Nephron progenitor cell (in vitro differentiated cells): ENCODE data around the gene MRPL23.

Source experiments
- DNase-seq: peaks from one replicate; pipeline ENCODE4 v3.0.0; 2021
- H3K27ac Mint-ChIP-seq: 2 replicates; pipeline ENCODE4 v1.8.0; 2021; ENCODE audit warnings: mild to moderate bottlenecking, moderate library complexity, mixed read lengths
- H3K27me3 Mint-ChIP-seq: 2 replicates; pipeline ENCODE4 v1.8.0; 2021; ENCODE audit warnings: mild to moderate bottlenecking, low read depth, mixed read lengths; ENCODE audit not compliant: poor library complexity
- H3K36me3 Mint-ChIP-seq: 2 replicates; pipeline ENCODE4 v1.8.0; 2021; ENCODE audit warnings: low read depth, mixed read lengths
- H3K4me1 Mint-ChIP-seq: 2 replicates; pipeline ENCODE4 v1.8.0; 2021; ENCODE audit warnings: mixed read lengths
- H3K4me3 Mint-ChIP-seq: 2 replicates; pipeline ENCODE4 v1.8.0; 2021; ENCODE audit warnings: mild to moderate bottlenecking, moderate library complexity, mixed read lengths
- H3K9me3 Mint-ChIP-seq: 2 replicates; pipeline ENCODE4 v1.8.0; 2021; ENCODE audit warnings: mild to moderate bottlenecking, moderate library complexity, mixed read lengths
- TF ChIP-seq, protein P1 (sequence below): fragments of 200-600 bp; sonication (generic); IDR thresholded peaks from 2 replicates; pipeline ENCODE4 v1.5.0; 2021; ENCODE audit warnings: antibody characterized with exemption

MRPL23 gene

DNA sequence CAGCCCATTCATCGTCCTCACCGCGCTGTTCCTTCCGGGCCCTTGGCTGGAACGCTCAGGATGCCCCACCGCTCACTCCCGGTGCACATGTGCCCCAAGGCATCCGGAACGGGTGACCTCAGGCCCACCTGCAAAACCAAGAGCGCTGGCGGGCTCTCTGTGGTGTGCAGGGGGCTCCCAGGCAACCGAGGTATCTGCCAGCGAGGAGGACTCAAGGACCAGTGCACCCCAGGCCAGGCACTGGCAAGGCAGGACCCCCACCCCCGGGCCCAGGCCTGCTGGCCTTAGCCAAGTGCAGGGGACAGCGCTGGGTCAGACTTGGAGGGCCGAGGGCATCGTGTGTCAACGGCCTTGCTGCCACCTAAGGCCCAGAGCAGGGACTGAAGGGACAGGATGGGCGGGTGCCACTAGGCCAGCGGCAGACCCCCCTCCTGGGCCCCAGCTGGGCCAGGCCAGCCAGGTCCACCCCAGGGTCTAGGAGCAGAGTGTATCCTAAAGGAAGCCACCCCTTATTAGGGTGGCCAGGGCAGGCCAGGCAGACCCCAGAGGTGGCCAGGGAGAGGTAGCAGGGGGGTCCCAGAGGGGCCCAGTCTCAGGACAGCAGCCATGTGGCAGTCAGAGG is 19.2 kb upstream of the MRPL23 start:
- peaks cover 50% of the 10 kb centered on the region for H3K4me1 Mint-ChIP-seq

DNA sequence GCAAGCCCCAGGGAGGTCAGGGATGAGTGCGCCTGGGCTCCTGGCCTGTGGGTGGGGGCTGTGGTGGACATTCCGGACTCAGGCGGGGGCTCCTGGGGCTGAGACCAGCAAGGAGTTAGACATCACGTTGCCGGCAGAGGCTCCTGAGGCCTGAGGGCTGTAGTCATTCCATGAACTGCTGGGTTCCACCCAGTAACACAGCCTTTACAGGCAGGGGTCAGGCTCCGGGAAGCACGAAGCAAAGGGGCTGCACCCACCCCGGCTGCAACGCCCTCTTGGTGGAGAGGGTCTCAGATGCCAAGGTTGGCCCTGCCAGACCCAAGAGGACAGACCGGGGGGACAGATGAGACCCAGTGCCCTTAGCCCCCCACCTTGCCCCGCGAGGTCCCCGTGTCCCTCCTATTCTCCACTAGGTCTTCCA is 18.7 kb upstream of the MRPL23 start:
- Mint-ChIP-seq H3K27me3 (peaks cover 6% of the 10 kb centered on the region), H3K36me3 (no peaks in the 10 kb centered on the region), H3K9me3 (no peaks in the 10 kb centered on the region), H3K27ac (no peak overlapping the region), H3K4me3 (no peak overlapping the region), H3K4me1 (peaks cover 51% of the 10 kb centered on the region)
- no peak for DNase-seq
- TF ChIP-seq, protein P1, sequence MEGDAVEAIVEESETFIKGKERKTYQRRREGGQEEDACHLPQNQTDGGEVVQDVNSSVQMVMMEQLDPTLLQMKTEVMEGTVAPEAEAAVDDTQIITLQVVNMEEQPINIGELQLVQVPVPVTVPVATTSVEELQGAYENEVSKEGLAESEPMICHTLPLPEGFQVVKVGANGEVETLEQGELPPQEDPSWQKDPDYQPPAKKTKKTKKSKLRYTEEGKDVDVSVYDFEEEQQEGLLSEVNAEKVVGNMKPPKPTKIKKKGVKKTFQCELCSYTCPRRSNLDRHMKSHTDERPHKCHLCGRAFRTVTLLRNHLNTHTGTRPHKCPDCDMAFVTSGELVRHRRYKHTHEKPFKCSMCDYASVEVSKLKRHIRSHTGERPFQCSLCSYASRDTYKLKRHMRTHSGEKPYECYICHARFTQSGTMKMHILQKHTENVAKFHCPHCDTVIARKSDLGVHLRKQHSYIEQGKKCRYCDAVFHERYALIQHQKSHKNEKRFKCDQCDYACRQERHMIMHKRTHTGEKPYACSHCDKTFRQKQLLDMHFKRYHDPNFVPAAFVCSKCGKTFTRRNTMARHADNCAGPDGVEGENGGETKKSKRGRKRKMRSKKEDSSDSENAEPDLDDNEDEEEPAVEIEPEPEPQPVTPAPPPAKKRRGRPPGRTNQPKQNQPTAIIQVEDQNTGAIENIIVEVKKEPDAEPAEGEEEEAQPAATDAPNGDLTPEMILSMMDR, result no peak

More for the DNA sequence above, 19.2 kb upstream of the MRPL23 start:
- Mint-ChIP-seq H3K27me3 (peaks cover 2% of the 10 kb centered on the region), H3K9me3 (no peaks in the 10 kb centered on the region), H3K36me3 (no peaks in the 10 kb centered on the region), H3K4me3 (no peak overlapping the region), H3K27ac (peak overlapping the region; percentile 39)
- TF ChIP-seq, protein P1, result no peak
- DNase-seq, result no peak

DNA sequence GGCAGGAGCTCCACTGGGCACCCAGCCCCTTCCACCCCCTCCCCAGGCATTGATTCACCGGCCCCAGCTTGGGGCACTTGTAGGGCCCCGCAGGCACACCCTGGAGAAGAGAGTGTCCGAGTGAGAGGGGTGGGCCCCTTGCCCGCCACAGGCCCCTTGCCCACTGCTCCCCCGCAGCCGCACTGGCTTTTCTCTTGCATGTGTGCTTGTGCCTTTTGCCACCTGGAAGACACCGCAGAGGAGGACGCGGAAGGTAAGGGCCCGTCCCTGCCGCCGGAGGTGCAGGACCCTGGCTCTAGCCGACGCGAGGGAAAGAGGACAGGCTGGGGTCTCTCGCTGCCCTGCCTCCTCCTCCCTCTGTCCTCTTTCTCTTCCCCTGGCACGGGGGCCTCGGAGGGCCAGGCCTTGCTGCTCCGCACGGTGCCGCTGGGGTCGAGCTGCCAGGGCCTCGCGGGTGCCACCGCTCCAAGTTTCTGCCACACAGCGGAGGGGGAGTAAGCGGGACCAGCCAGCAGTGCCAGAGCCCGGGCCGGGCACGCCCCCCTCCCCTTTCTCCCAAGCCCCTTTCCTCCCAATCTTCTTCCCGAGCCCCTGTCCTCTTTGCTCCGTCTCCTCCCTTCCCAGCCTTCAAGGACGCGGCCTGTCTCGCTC is 18.1 kb upstream of the MRPL23 start:
- TF ChIP-seq, protein P1, result no peak
- Mint-ChIP-seq H3K4me3 (no peak overlapping the region), H3K36me3 (no peaks in the 10 kb centered on the region), H3K4me1 (peaks cover 49% of the 10 kb centered on the region), H3K9me3 (no peaks in the 10 kb centered on the region), H3K27me3 (peaks cover 3% of the 10 kb centered on the region), H3K27ac (no peak overlapping the region)
- DNase-seq, result no peak

DNA sequence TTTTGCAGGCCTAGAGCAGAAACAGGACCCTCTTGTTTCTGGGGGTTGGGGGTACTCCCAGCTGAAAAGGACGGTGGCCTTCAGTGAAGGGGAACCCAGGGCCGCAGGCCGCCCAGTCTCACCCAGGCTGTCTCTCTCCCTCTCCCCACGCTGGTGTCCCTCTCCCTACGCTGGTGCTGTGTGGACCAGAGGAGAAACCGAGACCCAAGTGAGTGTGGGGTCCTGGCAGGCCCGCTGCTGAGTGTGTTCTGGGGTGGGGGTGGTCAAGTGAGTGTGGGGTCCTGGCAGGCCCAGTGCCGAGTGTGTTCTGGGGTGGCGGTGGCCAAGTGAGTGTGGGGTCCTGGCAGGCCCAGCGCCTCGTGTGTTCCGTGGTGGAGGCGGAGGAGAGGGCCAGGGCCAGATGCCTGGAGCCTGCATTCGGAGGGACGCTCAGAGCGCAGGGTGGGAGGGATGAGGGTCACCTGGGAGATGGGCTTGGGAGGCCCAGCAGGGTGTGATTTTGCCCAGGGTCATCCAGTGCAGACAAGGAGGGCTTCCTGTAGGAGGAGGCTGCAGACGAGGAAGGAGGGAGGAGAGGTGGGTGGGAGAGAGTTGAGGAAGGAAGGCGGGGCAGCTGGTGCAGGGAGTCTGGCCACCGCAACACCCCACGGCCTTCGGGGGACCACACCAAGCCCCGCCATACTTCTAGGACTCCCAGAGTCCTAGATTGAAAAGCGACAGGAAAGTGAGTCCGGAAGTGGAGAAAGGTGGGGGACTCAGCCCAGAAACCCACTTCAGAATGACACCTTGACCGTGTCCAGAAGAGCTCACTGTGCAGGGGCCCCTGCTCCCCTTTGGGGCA is 17.3 kb upstream of the MRPL23 start:
- no peak overlapping the region for H3K4me3 Mint-ChIP-seq
- TF ChIP-seq, protein P1, result no peak
- H3K27ac Mint-ChIP-seq, result no peak overlapping the region
- H3K4me1 Mint-ChIP-seq, result peaks cover 48% of the 10 kb centered on the region
- peaks cover 3% of the 10 kb centered on the region for H3K27me3 Mint-ChIP-seq
- no peak for DNase-seq
- H3K36me3 Mint-ChIP-seq, result no peaks in the 10 kb centered on the region
- H3K9me3 Mint-ChIP-seq, result no peaks in the 10 kb centered on the region

DNA sequence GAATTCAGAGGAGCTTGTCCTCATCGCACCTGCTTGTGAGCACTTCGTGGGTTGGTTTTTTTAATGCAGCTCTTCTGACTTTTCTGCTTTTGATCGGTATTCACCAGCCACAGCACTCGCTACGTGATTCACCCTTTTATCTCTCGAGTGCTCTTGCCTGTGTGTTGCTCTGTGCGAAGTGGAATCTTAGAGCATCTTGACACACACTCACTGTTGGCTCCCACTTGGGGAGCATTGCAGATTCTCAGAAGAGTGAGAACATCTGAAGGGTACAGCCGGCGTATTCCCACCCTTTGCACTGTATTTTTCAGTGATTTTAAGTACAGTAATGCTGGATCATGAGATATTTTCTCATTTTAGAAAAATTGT is 16.7 kb upstream of the MRPL23 start:
- Mint-ChIP-seq H3K27me3 (peaks cover 3% of the 10 kb centered on the region), H3K4me1 (peaks cover 48% of the 10 kb centered on the region), H3K9me3 (no peaks in the 10 kb centered on the region), H3K27ac (peak overlapping the region; percentile 29), H3K4me3 (no peak overlapping the region), H3K36me3 (no peaks in the 10 kb centered on the region)
- TF ChIP-seq, protein P1, result no peak
- no peak for DNase-seq
